Mammary epithelial cell (primary cell): ENCODE measurements around the gene ADAMTS4.

Experiments used
- EZH2 ChIP-seq: IDR thresholded peaks from 2 replicates; pipeline ENCODE4 v1.6.1; 2012; ENCODE audit warnings: low read length, inconsistent platforms, borderline replicate concordance
- TF ChIP-seq, protein P1 (sequence below), 2 donors: IDR thresholded peaks in 1 of 2; conservative IDR thresholded peaks in 1 of 2; 2 replicates each; pipeline ENCODE4 v1.5.1; 2011 to 2012; ENCODE audit warnings: inconsistent platforms in 2 of 2, low read length in 2 of 2, mild to moderate bottlenecking in 2 of 2, control low read depth in 1 of 2, low read depth in 1 of 2; ENCODE audit not compliant: insufficient read depth in 1 of 2; ENCODE audit errors: extremely low read depth in 1 of 2

DNA sequence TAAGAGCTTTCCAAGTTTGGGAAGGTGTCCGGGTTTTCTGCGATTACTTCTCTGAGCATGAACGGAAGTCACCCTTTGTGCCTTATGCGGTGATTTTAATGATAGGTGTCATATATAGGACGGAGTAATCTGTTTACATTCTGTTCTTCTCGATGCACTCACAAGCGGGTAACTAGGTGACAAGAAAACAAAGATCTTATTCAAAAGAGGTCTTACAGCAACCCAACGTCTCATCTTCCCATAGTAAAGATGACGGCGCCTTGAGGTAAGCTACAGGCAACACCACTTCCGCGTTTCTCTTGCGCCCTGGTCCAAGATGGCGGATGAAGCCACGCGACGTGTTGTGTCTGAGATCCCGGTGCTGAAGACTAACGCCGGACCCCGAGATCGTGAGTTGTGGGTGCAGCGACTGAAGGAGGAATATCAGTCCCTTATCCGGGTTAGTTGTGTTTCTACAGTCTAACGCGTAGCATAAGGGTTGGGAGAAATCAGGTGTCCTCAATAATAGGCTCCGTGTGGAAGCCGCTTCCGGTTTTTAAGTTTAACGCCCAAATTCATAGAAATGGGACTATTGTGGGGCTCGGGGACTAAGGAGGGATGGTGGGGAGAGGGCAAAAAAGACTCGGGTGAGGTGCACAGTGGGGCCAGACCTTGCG is 45.0 kb downstream of the ADAMTS4 start, which contains the start of gene UFC1:
- TF ChIP-seq, protein P1, sequence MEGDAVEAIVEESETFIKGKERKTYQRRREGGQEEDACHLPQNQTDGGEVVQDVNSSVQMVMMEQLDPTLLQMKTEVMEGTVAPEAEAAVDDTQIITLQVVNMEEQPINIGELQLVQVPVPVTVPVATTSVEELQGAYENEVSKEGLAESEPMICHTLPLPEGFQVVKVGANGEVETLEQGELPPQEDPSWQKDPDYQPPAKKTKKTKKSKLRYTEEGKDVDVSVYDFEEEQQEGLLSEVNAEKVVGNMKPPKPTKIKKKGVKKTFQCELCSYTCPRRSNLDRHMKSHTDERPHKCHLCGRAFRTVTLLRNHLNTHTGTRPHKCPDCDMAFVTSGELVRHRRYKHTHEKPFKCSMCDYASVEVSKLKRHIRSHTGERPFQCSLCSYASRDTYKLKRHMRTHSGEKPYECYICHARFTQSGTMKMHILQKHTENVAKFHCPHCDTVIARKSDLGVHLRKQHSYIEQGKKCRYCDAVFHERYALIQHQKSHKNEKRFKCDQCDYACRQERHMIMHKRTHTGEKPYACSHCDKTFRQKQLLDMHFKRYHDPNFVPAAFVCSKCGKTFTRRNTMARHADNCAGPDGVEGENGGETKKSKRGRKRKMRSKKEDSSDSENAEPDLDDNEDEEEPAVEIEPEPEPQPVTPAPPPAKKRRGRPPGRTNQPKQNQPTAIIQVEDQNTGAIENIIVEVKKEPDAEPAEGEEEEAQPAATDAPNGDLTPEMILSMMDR (conservative IDR thresholded peaks at IDR 0.05 in 1 of 2, IDR thresholded peaks at IDR 0.05 in 1 of 2; ENCODE audit: extremely low read depth in 1 of 2, insufficient read depth in 1 of 2, low read depth in 1 of 2, low read length in 2 of 2): peak in 1 of 2 donors; percentile 1
- TF ChIP-seq EZH2: no peak
